ENCODE results near the gene ZNF574.
A peak's percentile ranks its signal among the peaks of the same experiment; 100 is the strongest.

Gene ZNF574

GRCh38 chr19:42074513-42075363 is 1.2 kb upstream of the ZNF574 start:
- peak overlapping the region; percentile 90 for H3K4me3 ChIP-seq (ENCODE audit: control insufficient read depth, low read depth, low read length)
- DNase-seq (ENCODE audit: low read depth): peak; percentile 28
- TF ChIP-seq CTCF (conservative IDR thresholded peaks at IDR 0.05; ENCODE audit: control insufficient read depth, insufficient read depth, low read depth, low read length): no peak

GRCh38 chr19:42075364-42075615 is 676 bp upstream of the ZNF574 start:
- peak overlapping the region; percentile 90 for H3K4me3 ChIP-seq (ENCODE audit: control insufficient read depth, low read depth, low read length)
- no peak for TF ChIP-seq CTCF (conservative IDR thresholded peaks at IDR 0.05; ENCODE audit: control insufficient read depth, insufficient read depth, low read depth, low read length)
- no peak for DNase-seq (ENCODE audit: low read depth)

GRCh38 chr19:42076380-42076944 is 496 bp downstream of the ZNF574 start:
- no peak for DNase-seq (ENCODE audit: low read depth)
- H3K4me3 ChIP-seq (ENCODE audit: control insufficient read depth, low read depth, low read length): peak overlapping the region; percentile 76
- no peak for TF ChIP-seq CTCF (conservative IDR thresholded peaks at IDR 0.05; ENCODE audit: control insufficient read depth, insufficient read depth, low read depth, low read length)

GRCh38 chr19:42078058-42078457 is 2.1 kb downstream of the ZNF574 start:
- no peak for DNase-seq (ENCODE audit: low read depth)
- TF ChIP-seq CTCF (conservative IDR thresholded peaks at IDR 0.05; ENCODE audit: control insufficient read depth, insufficient read depth, low read depth, low read length): no peak
- H3K4me3 ChIP-seq (ENCODE audit: control insufficient read depth, low read depth, low read length): no peak overlapping the region

- no peak for TF ChIP-seq CTCF (conservative IDR thresholded peaks at IDR 0.05; ENCODE audit: control insufficient read depth, insufficient read depth, low read depth, low read length)
- DNase-seq (ENCODE audit: low read depth): no peak
- H3K4me3 ChIP-seq (ENCODE audit: control insufficient read depth, low read depth, low read length): no peak overlapping the region
Observed at GRCh38 chr19:42078538-42079275, 2.7 kb downstream of the ZNF574 start.

GRCh38 chr19:42079276-42079669 is 3.3 kb downstream of the ZNF574 start:
- no peak for TF ChIP-seq CTCF (conservative IDR thresholded peaks at IDR 0.05; ENCODE audit: control insufficient read depth, insufficient read depth, low read depth, low read length)
- no peak for DNase-seq (ENCODE audit: low read depth)
- H3K4me3 ChIP-seq (ENCODE audit: control insufficient read depth, low read depth, low read length): no peak overlapping the region

Measured in fibroblast of mammary gland (primary cell).